GM19397 (cell line): ENCODE data around the gene VPS37C.

ENCODE experiments used
- ATAC-seq: cut with Tn5 transposase; IDR thresholded peaks from one replicate; pipeline ENCODE4 v1.9.1; 2021; ENCODE audit warnings: mild to moderate bottlenecking, moderate library complexity; ENCODE audit not compliant: unreplicated experiment

Gene VPS37C

DNA sequence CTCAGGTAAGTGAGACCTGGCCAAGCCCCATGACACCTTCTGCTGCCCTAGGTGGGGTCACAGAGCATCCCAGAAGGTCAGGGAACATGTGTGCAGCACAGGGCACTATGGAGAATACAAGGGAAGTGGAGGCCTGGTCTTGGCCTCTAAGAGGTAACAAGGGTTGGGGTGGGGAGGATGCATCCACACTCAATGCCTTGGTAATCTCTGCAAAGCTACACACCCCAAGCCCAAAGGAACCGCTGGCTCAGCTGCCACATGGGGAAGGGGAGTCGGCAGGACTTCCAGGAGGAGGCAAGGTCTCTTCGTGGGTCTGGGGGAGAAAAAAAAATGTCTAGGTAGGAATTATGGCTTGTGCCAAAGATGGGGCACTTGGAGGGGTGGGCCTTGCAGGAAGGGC is 41.7 kb downstream of the VPS37C start:
- no peak for ATAC-seq

DNA sequence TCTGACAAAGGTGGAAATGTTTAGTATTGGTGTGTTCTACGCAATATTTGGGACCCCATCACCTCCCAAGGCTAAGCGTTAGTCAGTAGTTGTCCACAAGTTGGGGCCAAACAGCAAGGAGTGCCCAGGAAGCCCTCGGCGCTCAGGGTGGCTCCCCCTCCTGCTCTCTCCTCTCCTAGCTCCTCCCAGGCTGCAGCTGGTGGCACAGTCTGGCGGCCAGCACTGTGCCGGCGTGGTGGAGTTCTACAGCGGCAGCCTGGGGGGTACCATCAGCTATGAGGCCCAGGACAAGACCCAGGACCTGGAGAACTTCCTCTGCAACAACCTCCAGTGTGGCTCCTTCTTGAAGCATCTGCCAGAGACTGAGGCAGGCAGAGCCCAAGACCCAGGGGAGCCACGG is 42.2 kb downstream of the VPS37C start:
- ATAC-seq = no peak

DNA sequence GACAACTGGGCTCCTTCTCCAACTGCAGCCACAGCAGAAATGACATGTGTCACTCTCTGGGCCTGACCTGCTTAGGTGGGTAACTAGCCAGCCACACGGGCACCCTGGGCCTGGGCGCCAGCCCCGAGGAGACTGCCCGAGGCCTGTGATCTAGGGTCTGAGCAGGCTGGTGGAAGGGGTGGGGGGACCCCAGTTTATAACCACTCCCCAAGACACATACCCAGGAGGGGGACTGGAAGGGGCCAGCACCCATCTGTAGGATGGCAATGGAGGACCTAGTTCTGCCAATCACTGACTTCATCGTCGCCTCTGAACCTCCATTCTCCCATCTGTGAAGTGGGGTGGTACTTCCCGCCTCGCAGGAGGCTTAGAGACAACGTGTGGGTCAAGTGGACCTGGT is 42.8 kb downstream of the VPS37C start:
- no peak for ATAC-seq

GRCh38 chr11:61118004-61118403 is 43.2 kb downstream of the VPS37C start:
- no peak for ATAC-seq

- ATAC-seq = no peak
Measured at GRCh38 chr11:61117168-61117520, 44.1 kb downstream of the VPS37C start.

GRCh38 chr11:61116426-61117167 is 44.6 kb downstream of the VPS37C start:
- ATAC-seq = no peak

- ATAC-seq = no peak
Measured at GRCh38 chr11:61115498-61116224, 45.6 kb downstream of the VPS37C start.

GRCh38 chr11:61114913-61115312 is 46.3 kb downstream of the VPS37C start:
- no peak for ATAC-seq

DNA sequence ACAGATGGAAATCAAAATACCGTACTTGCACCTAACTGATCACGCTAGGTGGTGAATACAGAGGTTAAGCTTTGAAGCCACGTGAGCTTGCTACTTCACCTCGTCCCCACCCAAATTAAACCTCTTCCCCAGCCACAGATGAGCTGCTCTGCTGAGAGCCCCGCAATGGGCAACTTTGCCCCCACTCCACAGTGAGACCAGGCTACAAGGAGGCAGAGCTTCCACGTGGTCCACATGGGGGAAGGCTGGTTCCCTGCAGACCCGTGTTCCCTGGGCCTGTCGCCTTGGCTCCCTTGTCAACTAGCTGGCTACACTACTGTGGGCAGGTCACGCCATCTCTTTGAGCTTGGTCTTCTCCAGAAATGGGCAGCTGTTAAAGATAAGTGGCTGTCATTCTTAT is 48.0 kb downstream of the VPS37C start:
- ATAC-seq = no peak

- no peak for ATAC-seq
Measured at GRCh38 chr11:61112575-61112974, 48.7 kb downstream of the VPS37C start.

GRCh38 chr11:61111786-61112517 is 49.3 kb downstream of the VPS37C start:
- ATAC-seq = no peak

GRCh38 chr11:61111050-61111435 is 50.2 kb downstream of the VPS37C start:
- ATAC-seq = no peak

DNA sequence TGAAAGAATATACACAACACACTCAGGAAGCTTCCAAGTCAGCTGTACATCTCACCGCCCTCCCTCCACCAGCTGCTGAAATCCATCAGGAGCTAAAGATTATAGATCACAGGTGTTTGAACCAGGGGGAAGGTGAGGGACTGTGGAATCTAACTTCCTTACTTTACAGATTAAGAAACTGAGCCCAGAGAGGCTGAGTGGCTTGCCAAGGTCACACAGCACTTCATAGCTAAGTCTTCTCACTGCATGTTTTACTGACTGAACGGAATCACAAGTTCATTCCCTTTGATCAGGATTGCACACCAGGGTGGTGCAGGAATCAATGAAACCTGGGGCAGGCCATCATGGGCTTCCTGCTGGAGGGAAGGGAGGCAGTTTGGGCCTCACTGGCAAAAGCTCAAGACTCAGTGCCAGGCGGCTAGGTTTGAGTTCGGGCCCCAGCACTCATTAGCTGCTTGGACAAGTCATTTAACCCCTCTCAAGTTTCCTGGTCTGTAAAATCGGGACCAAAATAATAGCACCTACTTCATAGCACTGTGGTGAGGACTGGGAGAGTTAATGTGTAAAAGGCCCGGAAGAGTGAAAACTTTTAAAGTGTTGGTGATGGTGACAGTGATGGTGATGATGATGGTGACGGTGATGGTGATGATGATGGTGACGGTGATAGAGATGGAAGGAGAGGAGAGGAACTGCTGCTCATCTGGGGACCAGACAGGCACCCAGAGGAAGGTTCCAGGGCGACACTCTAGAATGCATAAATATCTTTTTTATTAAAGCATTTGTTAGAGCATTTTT is 50.8 kb downstream of the VPS37C start:
- no peak for ATAC-seq

DNA sequence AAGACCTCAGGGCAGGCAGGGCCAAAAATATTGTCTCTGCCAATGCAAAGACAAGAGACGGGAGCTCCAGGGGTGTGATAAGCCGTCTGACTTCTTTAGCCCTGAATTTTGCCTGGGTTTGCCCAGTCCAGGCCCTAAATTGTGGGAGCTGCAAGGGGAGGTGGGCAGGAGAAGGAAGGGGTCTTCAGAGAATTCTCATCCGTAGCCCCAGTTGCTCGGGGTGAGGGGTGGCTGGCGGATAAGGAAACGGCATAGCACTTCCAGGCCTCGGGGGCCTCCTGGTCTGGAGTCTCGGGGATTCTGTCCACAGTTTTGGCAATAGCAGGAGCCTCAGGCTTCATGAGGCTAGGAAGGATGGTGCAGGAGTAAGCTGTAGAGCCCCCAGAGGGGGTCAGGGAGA is 51.6 kb downstream of the VPS37C start:
- ATAC-seq = no peak

DNA sequence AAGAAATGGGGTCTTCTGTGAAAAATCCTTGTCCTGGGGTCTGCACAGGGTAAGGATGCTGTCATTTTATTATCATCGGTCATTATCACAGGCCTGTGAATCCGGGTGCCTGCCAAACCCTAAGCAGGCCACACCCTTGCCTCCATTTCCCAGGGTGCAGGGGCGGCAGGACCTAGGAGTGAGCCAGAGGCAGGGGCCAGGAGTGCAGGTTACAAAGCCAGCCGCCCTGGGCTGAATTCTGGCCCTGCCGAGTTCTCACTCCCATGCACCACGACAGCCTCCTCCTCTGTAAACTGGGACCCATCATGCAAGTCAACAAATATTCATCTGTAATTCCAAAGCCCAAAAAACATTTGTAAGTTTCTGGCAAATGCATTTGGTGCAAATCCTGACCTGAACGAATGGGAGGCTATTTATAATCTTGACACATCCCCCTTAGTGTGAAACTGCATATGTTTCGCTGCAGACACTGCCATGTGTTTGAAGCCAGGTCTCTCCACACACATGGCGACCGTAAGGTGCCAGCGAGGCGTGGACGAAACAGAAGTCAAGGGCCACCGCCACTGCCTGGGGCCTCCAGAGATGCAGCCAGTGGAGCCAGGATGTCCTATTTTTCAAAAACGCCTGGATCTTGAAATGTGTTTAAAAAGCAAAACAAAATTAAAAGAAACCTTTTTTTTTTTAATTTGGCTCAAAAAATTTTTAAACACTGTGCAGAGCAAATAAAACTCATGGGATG is 52.2 kb downstream of the VPS37C start:
- no peak for ATAC-seq

DNA sequence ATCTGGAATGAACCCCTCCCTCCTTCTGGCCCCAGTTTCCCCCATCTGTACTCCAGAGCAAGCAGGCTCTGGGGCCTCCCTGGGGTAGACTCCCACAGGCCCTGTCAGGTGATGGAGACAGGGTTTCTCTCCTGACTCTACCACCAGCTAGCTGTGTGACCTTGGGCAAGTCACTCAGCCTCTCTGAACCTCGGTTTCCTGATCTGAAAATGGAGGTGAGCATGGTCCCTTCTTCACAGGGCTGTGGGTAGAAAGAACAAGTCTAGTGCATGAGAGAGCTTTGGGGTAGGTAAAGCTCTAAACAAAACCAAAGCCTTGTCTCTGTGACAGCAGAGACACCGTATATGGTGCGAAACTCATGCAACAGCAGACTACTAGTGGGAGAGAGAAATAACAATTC is 53.3 kb downstream of the VPS37C start:
- no peak for ATAC-seq

DNA sequence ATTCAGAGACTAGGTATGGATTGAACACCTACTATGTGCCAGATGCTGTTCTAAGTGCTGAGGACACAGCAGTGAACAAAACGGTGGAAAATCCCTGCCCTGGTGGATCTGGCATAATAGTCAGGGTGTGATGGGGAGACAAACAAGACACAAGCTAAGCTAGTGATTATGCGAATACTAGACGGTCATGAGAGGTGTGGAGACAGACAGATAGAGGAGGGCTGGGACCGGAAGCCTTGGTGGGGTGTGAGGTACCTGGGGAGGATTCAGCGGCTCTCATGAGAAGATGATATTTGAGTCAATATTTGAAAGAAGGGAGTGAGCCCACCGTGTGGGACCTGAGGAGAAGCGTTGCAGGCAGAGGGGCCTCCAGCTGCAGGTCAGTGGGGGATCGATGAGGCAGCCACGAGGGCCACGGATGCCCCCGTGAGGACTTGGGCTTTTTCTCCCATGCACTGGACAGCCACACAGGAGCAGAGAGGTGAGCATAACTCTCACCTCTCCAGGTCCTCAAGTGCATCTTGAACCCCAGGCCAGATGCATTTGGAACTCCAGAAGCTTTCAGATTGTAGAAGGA is 54.2 kb downstream of the VPS37C start:
- no peak for ATAC-seq

DNA sequence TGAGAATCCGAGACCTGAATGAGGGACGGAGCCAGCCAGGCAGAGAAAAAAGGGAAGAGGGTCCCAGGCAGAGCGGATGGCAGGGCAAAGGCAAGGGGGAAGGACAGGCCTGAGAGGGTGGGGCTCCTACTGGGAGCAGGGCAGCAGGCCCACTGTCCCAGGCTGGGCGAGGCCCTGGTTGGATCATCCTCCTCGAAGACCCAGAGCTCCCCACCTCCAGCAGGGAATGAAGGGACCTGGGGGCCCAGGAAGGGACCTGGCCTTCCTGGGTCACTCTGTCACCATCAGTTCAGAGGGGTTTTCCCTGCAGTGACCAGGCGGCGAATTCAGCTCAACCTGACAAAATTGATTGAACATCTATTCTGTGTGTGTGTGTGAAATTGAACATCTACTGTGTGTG is 54.9 kb downstream of the VPS37C start:
- ATAC-seq = no peak

- ATAC-seq = no peak
Measured at GRCh38 chr11:61104963-61105362, 56.3 kb downstream of the VPS37C start.

DNA sequence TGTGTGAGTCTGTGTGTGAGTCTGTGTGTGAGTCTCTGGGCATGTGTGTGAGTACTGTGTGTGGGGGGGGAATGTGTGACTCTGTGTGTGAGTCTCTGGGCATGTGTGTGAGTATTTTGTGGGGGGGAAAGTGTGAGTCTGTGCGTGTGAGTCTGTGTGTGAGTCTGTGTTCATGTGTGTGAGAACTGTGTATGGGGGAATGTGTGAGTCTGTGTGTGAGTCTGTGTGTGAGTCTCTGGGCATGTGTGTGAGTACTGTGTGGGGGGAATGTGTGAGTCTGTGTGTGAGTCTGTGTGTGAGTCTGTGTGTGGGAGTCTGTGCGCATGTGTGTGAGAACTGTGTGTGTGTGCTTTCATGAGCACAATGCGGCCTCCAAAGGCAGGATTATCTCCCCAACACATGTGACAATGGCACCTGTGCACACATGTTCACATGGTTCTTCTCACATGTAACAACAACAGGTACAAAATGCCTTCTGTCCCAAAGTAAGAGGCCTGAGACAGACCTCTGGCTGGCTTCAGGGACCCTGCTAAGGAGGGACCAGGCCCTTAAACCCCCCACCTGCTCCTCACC is 57.3 kb downstream of the VPS37C start:
- no peak for ATAC-seq
